Kasumi-1 (cell line): ENCODE data around the gene MYD88.
A peak's percentile ranks its signal among the peaks of the same experiment; 100 is the strongest.

Experiments
- DNase-seq, 2 experiments: peaks; one replicate each; lab custom pipeline; 2025; lab: John Stamatoyannopoulos, UW

Gene MYD88

DNA sequence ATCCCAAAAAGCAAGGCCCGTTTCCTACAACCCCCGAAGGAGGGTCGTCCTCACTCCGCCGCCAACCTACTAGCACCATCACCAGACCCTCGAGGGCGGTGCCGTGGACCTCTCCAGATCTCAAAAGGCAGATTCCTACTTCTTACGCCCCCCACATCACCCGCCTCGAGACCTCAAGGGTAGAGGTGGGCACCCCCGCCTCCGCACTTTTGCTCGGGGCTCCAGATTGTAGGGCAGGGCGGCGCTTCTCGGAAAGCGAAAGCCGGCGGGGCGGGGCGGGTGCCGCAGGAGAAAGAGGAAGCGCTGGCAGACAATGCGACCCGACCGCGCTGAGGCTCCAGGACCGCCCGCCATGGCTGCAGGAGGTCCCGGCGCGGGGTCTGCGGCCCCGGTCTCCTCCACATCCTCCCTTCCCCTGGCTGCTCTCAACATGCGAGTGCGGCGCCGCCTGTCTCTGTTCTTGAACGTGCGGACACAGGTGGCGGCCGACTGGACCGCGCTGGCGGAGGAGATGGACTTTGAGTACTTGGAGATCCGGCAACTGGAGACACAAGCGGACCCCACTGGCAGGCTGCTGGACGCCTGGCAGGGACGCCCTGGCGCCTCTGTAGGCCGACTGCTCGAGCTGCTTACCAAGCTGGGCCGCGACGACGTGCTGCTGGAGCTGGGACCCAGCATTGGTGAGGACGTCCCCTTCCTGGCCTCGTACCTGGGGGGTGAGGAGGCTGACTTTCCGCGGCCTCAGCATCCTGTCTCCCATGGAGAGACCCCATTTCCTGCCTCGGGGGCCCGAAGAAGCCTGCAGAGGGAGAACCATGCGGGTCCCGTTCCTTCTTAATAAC lies at the start of gene MYD88:
TSS of gene MYD88 (plus strand) at position 313 of the 842 bp plus-strand sequence. CDS start at position 353, 40 bp downstream.
- DNase-seq: peak; percentile 78 to 85

DNA sequence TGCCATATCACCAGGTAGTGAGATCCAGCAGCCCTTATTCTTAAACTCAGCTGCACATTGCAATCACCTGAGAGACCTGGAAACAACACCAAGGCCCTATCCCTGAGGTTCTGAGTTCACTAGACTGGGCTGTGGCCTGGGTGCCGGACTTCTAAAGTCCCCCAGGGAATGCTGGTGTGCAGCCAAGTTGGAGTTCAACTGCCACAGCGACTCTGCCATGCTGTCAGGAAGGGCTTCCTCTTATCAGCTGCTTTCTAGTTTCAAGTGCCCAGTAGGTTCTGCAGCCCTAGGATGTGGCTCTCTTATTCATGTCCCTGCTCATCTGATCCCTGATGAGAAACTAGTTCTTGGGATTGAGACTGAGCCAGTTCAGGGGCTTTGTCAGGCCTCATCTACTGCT lies 49.3 kb upstream of the MYD88 start:
- DNase-seq: no peak

DNA sequence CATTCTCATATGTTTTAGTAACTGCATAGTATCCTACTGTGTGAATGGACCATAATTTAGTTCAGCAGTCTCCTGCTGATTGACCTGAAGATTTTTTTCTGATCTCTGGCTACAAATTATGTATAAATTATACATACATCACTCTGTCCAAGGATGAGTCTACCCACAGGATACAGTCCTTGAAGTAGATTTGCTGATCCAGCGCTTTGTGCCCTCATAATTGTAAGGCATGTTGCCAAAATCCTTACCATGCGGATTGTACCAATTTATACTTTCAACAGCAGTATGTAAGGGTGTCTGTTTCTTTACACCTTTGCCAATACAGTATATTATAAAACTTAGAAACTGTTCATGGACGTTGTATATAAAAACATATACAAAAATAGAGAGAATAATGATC lies 48.0 kb upstream of the MYD88 start:
- no peak for DNase-seq

DNA sequence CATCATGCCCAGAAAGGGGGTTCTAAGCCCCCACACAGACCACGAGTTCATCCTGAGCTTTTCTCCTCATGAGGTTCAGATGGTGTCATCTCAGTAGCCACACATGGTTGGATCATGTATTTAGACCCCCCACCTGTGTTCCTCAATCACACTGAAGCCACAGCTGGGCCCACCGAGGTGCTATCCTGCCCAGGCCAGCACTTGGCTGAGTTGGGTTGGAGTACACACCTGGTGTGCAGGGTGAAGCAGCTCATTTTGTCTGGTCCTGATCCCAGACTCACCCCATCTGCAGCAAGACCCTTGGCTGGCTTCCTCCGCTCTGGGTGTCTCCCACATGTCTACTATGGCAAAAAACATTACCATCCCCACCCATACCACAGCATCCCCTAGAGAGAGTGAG lies 43.5 kb upstream of the MYD88 start:
- no peak for DNase-seq

DNA sequence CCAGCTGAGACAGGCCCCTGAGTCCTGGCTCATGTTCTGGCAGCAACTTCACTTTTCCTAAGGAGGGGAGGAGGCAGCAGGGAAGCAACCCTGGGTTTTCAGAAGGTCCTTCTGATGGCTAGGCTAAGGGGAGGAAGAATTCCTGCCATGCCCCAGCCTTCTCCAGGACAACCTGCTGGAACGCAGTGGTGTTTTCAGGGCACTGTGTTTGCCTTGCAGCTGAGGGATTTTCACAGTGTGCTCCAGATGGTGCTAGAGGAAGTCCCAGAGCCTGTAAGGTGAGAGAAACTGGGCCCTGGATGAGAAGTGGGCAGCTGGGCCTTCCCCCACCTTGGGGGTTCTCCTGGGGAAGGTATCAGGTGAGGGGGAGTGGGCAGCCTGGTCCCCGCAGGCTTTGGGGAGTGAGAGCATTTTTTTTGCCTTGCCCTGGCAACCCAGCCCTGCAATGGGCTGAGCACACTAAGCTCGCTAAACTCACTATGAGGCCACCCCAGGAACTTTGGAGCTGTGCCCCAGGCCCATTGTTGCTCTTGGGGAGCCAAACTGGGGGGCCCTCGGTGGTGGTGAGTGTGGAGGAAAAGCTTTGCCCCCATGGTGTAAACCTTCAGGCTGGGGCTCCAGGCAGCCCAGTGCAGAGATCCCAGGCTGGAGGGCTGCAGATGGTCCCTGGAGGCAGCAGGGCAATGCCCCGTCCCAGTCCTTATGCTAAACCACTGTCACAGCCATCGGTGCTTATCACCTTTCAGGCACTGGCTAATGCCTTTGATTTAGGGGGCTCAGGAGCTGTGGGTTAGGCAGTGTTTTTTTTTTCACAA lies 42.6 kb upstream of the MYD88 start:
- DNase-seq: no peak

DNA sequence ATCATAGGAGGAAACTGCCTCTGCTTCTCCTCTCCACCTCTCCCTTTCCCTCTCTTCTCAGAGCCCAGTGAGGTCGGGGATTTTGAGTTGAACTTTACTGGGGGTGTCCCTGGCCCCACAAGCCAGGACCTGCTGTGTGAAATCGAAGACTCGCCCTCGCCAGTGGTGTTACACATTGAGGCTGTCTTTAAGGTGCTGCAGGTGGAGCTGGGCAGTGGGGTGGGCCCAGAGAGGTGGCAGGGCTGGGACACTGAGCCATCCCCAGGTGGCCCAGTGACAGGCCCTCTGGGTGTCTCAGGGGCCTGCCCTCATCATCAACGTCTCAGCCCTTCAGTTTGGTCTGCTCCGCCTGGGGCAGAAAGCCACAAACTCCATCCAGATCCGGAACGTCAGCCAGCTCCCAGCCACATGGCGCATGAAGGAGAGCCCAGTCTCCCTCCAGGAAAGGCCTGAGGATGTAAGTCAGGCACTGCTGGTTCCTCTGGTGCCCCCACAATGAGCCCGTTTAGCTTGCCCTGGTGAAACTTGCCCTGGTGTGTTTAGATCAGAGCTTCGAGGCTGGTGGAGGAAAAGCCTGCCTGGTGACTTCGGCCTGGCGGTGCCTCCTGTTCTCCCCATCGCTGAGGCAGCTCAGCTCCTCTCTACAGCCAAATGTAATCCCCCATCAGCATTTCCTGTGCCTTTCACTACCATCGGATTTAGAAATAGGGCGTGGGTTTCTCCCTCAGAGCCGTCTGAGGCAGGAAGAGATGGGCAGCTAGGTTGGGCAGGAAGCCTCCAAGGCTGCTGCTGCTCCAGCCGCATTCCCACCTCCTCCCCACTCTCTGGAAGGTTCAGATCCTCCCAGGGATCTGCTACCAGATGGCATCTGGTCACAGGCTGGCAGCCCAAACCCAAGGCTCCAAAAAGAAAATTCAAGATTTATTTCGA lies 40.8 kb upstream of the MYD88 start:
- DNase-seq: no peak

DNA sequence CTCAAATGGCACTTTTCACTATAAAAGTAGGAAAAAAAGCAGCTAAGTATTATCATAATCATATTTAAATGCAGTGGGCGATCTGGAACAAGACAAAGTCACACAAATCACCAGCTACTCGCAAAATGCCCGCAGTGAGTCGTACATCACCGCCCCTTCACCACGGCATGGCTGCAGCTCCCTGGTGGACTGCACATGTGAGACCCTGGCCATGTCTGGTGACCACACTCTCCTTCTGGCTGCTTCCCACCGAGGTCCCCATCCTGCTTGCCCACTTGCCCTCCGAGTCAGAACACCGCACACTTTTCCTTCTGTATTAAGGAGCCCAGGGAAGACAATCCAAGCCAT lies 40.1 kb upstream of the MYD88 start:
- no peak for DNase-seq

DNA sequence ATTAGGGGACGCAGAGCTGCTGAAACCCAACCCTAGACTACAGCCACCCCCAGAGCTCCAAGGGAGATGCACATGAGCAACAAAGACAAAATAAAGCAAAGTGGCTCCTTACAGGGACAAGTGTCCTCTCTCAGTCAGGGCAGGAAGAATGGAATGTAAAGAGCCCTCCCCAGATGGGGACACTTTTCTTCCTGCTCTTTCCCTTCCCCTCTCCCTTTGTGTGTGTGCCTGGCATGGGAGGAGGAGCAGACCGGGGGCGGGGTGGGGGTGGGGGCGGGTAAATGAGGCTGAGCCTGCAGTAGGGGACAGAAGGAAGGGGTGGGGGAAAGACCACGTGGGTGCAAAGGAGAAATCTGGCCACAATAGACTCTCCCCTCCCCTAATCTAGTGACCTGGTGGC lies 38.9 kb upstream of the MYD88 start:
- no peak for DNase-seq

DNA sequence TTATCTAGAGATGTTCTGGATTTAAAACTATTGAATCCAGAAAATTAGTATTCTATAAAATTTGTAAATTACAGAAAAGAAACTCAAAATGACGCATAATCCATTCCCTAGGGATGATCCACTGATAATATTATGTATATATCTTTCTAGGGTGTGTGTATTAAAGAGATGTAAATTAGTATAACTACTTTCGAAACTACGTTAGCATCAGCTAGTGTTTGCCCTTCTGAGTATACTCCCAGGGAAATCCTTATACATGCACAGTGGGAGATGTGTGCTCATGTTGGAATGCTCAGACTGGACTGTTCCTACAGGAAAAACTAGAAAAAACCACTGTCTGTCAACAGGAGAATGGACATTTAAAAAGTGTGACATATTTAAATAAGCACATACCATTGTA lies 38.0 kb upstream of the MYD88 start:
- DNase-seq: no peak

DNA sequence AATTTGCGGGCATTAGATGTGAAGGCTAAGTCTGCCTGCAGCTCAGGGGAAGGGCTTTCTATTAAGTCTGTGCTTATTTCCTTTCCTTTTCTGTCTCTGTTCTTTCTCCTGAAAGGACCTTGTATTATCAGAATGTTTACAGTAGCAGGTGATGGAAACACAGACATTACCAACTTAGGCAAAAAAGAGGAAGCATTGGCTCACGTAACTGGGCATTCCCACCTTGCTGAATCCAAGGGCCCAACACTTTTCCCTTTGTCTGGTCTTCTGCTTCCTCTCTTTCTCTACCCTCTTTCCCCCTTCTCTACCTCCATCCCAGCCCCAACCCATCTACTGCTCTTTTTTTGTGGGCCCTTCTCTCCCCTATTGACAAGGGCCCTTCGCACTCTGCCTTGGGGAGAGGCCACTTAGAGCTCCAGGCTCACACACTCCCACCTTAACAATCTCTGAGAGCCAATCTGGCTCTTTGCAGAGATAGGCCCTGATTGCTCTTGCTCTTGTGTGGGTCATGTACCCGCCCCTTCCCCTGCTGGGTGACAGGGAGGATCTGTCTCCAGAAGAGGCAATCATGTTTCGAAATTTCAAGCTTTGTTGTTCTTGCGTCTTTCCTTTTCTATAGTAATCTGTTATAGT lies 36.5 kb upstream of the MYD88 start:
- DNase-seq: no peak

DNA sequence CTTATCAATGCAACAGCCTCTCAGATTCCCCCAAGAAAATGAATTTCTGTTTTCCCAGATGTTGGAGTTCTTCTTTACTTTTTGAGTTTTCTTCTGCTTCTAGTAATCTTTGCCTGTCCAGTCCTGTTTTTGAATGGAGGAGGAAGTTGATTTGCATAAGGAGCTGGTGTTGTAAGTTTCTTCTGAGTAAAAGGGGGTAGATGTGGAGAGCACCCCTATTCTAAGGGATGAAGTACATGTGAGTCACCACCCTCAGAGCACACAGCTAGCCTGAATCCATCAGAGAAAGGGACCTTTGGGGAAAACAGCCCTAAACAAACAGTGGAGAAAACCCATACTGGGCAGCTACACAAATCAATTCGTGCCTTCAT lies 36.0 kb upstream of the MYD88 start:
- DNase-seq: no peak

DNA sequence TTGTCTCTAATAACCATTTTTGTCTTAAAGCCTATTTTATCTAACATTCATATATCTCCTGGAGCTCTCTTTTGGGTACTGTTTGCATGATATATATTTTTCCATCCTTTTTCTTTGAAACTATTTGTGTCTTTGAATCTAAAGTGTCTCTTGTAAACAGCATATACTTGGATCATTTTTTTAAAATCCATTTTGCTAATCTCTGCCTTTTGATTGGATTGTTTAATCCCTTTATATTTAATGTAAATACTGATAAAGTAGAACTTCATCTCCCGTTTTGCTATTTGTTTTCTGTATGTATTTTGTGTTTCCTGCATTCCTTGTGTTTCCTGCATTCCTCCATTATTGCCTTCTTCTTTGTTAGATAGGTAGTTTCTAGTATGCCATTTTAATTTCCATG lies 32.9 kb upstream of the MYD88 start:
- no peak for DNase-seq

DNA sequence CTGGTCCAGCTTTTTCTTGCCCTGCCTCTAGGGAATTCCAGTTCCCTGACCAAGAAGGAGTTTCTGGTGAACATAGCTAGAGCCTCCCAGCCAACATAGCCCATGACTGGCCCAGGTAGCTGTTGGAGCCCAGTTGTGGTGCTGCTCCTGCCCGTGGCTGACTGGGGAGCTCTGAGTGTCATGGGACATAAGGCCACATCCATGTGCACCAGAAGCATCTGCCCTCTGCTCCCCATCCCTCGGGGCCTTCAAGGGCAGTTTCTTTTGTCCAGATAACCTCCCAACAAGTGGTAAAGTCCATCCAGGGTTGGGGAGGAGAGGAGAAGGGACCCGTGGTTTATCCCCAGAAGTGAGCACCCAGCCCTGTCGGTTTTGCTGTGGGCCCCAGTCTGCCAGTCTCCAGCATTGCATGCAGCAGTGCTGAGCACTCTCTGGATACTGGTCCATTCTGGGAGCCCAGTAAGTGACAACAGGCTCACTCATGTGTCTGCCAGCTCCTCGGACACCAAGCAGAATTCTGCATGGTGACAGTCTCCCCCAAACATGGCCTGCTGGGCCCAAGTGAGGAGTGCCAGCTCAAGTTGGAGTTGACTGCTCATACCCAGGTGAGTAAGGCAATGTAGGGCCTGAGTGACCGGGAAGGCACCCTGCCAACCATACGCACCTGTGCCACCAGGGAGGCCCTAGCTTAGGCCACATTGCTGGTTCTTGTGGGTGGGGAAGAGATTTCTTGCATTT lies 30.4 kb upstream of the MYD88 start:
- no peak for DNase-seq

DNA sequence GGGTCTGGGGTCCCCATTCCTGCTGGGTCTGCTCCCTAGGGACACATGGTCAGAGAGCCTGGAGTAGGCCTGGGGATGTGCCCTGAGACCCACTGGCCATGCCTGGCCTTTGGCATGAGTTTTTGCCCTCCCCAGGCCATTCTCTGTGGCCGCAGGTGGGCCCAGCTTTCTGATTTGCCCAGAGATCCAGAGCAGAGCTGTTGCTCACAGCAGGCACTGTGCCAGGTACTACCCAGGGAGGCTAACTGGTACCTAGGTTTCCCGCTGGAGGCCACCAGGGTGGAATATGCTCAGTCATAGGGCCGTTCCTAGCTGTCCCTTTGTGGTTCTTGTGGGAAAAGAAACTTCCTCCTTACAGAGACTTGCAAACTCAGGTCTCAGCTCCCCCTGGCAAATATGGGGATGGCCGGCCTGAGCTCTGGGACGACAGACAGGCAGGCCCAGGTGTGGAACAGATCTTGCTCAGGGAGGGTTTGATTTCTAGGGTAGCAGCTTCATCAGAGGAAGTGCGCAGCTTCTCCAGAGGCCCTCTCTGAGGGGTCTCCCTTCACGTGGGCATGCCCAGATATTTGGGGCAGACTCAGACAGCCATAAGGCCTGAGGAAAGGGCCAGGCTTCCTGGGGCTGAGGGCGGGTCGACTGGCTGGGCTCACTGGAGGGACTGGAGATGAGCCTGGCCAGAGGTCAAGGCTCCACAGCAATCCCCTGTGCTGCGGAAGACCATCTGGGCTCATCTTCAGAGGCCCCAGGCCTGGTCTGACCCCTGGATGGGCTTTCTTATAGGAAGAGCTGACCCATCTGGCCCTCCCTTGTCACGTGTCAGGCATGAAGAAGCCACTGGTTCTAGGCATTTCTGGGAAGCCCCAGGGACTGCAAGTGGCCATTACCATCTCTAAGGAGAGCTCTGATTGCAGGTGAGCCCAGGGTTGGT lies 29.5 kb upstream of the MYD88 start:
- DNase-seq: peak; percentile 25

DNA sequence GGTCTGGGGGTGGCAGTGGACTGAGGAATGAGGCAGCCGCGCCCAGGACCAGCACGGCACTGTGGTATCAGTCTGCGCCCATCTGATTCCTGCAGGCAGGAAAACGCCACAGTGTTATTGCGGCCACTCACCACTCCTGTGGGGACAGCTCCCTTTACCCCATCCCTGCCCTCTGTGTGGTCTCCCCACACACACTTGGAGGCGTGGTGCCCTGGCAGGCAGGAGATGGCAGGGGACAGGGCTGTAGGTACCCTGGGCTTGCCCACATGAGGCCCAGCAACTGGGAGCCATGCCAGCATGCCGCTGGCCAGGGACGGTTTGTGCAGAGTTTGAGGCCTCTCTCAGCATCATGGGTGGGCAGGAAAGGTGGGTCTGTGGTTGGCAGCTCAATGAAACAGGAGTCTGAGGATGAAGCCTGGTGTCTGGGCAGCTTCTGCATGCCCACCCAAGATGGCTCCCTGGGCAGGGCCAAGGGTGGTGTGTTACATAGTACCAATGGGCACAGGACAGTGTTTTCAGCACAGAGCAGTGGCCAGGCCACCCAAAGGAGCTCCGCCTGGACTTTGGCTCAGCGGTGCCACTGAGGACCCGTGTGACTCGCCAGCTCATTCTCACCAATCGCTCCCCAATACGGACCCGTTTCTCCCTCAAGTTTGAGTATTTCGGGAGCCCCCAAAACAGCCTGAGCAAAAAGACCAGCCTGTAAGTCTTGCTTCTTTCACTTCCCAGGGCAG lies 28.7 kb upstream of the MYD88 start:
- no peak for DNase-seq

DNA sequence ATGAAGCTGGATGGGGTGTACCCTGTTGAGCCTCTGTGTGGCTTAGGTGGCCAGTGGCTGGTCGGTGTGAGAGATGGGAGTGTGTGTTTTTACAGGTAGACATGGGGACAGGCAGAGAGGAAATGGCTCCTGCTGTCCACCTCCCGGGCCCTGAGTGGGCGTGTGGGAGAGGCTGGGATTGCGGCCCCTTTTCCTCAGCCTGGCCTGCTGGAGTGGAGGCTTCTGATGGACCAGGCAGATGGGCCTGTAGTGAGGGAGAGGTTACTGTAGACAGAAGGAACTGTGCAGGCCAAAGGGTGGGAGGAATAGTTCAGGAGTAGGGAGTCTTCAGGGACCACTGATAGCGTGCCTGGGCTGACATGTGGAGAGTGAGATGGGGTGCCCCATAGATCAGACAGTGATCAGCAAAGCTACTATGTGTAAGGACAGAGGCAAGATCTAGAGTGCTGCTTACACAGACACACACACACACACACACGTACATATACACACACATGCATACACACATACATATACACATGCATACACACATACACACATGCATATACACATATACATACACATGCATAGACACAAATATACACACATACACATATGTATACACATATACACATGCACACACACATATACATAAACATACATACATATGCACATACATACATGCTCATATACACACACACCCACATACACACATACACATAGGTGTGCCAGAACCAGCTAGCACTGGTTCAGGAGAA lies 28.0 kb upstream of the MYD88 start:
- DNase-seq: no peak

DNA sequence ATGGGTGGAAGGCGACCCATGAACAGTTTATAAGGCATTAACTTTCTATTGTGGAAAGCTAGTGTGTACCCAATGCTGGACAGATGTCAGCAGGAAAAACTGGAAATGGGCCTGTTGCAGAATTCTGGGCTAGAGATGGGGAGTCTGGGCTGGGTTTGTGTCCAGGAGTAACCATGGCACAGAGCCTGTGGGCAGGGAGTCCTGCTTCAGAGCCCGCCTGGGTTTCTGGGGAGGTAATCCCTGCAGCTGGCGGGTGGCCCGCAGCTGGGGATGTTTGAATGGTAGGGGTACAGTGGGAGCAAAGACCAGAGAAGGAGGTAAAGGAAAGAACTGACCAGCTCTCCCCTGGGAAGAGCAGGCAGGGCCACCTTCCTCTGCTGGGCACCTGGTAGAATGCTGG lies 27.3 kb upstream of the MYD88 start:
- DNase-seq: no peak

DNA sequence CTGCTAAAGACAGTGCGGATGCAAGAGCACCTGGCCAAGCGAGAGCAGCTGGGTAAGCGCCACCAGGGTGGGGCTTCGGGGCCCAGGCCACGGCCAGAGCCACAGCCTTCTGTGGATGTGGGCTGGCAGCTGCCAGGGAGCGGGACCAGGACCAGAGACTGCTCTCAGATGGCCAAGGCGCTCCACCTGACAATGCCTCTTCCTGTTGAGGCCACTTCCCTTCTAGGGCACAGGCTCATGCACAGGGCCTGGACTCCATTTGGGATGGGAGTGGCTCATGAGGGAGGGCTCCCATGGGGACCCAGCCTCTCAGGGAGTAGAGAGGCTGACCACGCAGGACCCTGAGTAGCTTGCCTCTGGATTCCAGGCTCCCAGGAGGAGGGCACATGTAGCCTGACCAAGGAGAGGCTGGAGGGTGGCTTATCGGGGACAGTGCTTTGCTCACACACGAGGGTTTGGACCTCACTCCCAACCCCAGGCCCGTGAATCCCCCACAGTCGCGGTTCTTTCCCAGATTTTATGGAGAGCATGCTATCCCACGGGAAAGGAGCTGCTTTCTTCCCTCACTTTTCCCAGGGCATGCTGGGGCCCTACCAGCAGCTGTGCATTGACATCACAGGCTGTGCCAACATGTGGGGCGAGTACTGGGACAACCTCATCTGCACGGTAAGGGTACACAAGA lies 26.6 kb upstream of the MYD88 start:
- no peak for DNase-seq
